Adrenal gland (tissue), 5 donors: ENCODE data around the gene MICAL3.

Experiments used
- POLR2A ChIP-seq, 2 donors: fragments of 450-650 bp; IDR thresholded peaks; one replicate each; pipeline ENCODE4 v1.6.1; 2017; ENCODE audit warnings: antibody characterized with exemption in 2 of 2, mild to moderate bottlenecking in 2 of 2, moderate library complexity in 1 of 2
- TF ChIP-seq, protein P1 (sequence below), 6 experiments: fragments of 450-650 bp in 4 of 6; fragments of 200-600 bp in 2 of 6; sonication (generic) in 1 of 6; IDR thresholded peaks; 1 replicate in 5 of 6; 2 replicates in 1 of 6; pipeline versions ENCODE4 v1.5.1 to v1.8.0; 2016 to 2021; ENCODE audit warnings: antibody characterized with exemption in 6 of 6, mild to moderate bottlenecking in 2 of 6, moderate library complexity in 1 of 6
- donor health status: DM: no; HTN: no; CAD: no.

DNA sequence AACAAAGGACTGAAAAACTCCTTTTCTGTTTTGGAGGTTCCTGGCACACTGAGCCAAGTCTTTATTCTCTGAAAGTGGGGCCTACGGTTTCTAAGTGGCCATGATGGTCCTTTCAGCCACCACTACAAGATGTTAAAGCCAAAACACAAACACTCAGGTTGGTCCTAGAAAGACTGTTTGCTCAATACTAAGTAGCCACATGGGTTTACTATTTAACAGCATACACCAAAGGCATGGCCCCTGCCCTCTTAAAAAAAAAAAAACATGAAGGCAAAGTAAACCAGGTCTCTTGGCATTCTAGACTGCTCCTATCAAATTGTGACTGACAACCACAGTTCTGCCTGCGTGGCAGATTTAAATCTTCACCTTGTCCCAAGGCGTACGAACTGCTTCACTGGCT lies 126.5 kb downstream of the MICAL3 start:
- TF ChIP-seq, protein P1, sequence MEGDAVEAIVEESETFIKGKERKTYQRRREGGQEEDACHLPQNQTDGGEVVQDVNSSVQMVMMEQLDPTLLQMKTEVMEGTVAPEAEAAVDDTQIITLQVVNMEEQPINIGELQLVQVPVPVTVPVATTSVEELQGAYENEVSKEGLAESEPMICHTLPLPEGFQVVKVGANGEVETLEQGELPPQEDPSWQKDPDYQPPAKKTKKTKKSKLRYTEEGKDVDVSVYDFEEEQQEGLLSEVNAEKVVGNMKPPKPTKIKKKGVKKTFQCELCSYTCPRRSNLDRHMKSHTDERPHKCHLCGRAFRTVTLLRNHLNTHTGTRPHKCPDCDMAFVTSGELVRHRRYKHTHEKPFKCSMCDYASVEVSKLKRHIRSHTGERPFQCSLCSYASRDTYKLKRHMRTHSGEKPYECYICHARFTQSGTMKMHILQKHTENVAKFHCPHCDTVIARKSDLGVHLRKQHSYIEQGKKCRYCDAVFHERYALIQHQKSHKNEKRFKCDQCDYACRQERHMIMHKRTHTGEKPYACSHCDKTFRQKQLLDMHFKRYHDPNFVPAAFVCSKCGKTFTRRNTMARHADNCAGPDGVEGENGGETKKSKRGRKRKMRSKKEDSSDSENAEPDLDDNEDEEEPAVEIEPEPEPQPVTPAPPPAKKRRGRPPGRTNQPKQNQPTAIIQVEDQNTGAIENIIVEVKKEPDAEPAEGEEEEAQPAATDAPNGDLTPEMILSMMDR (IDR thresholded peaks at IDR 0.05) = no peak
- TF ChIP-seq POLR2A (IDR thresholded peaks at IDR 0.05) = no peak
